Muscle of leg (tissue), 16 donors: Measurements from ENCODE around the gene ZNF785. TPM values are rescaled to one million over a fixed set of nuclear protein-coding genes. Genes with fewer than 3 reads are reported as not detected.
"Not testable (repeated sequence)": the region's sequence is repeated elsewhere in the genome, so short reads cannot be mapped to it uniquely, and the experiment has no call there.

Source experiments
- DNase-seq: peaks from one replicate; pipeline ENCODE4 v3.0.0; 2013
- H3K27ac ChIP-seq: one replicate; pipeline ENCODE4 v1.5.1; 2013; ENCODE audit warnings: mild to moderate bottlenecking, low read length, control low read depth
- H3K27me3 ChIP-seq: one replicate; pipeline ENCODE4 v1.6.1; 2013; ENCODE audit warnings: low read length; ENCODE audit not compliant: control insufficient read depth, insufficient read depth
- H3K36me3 ChIP-seq: one replicate; pipeline ENCODE4 v1.6.1; 2013; ENCODE audit warnings: low read length; ENCODE audit not compliant: control insufficient read depth, insufficient read depth
- H3K4me1 ChIP-seq: one replicate; pipeline ENCODE4 v1.6.1; 2013; ENCODE audit warnings: low read length; ENCODE audit not compliant: control insufficient read depth, insufficient read depth
- H3K4me3 ChIP-seq: one replicate; pipeline ENCODE4 v1.5.1; 2013; ENCODE audit warnings: low read length, control low read depth
- H3K9me3 ChIP-seq: replicated peaks from 2 replicates; pipeline ENCODE4 v1.6.1; 2013; ENCODE audit warnings: low read depth, low read length; ENCODE audit not compliant: control insufficient read depth
- WGBS: methylation state at CpG from one replicate; pipeline ENCODE4 v1.1.5; 2013; ENCODE audit warnings: missing lambda C conversion rate; ENCODE audit not compliant: insufficient coverage; 5-methylcytosine and 5-hydroxymethylcytosine counted together
- long read RNA-seq, 11 donors: transcript quantifications; one replicate each; lab custom pipeline, GENCODE V29; 2026
- polyA plus RNA-seq, 8 donors: library from polyadenylated mRNA; unstranded; fragments of 120-200 nt; gene quantifications; one replicate each; pipeline versions ENCODE4 v1.2.1 to v1.2.3, GENCODE V29; 2013; ENCODE audit warnings: inconsistent platforms in 1 of 8, low replicate concordance in 1 of 8; ENCODE audit not compliant: insufficient read length in 8 of 8, insufficient read depth in 1 of 8
- total RNA-seq: library from RNA; stranded (reverse); fragments of 120-200 nt; gene quantifications from one replicate; pipeline ENCODE4 v1.2.4, GENCODE V29; 2013

Gene ZNF785
- total RNA-seq (9.7 TPM), polyA plus RNA-seq (10 to 100 TPM; 10.1 to 16.6 (median 12.3) TPM)
- long read RNA-seq, donor 1, partial matches to known transcripts, result 0 of 2 reads
- long read RNA-seq, donor 1, other reads (novel, unspliced or antisense), result 0 of 2 reads
- long read RNA-seq, donor 2, result 0 reads
- long read RNA-seq, donor 3, partial matches to known transcripts, result 0 of 4 reads
- long read RNA-seq, donor 3, other reads (novel, unspliced or antisense), result 0 of 4 reads
- long read RNA-seq, donor 4, partial matches to known transcripts, result 0 of 2 reads
- long read RNA-seq, donor 4, other reads (novel, unspliced or antisense), result 0 of 2 reads
- long read RNA-seq, donor 5, transcript ZNF785-201 (3 exons, 3,282 nt), result major isoform, 5 of 5 reads
- long read RNA-seq, donor 5, partial matches to known transcripts, result 0 of 5 reads
- long read RNA-seq, donor 5, other reads (novel, unspliced or antisense), result 0 of 5 reads
- long read RNA-seq, donor 6, partial matches to known transcripts, result 0 of 2 reads
- long read RNA-seq, donor 6, other reads (novel, unspliced or antisense), result 0 of 2 reads
- long read RNA-seq, donor 7, partial matches to known transcripts, result 0 of 2 reads
- long read RNA-seq, donor 7, other reads (novel, unspliced or antisense), result 0 of 2 reads
- long read RNA-seq, donor 8, partial matches to known transcripts, result 0 of 3 reads
- long read RNA-seq, donor 8, other reads (novel, unspliced or antisense), result 0 of 3 reads
- long read RNA-seq, donor 9, partial matches to known transcripts, result 0 of 1 reads
- long read RNA-seq, donor 9, other reads (novel, unspliced or antisense), result 0 of 1 reads
- long read RNA-seq, donor 10, partial matches to known transcripts, result 0 of 4 reads
- long read RNA-seq, donor 10, other reads (novel, unspliced or antisense), result 0 of 4 reads
- long read RNA-seq, donor 11, partial matches to known transcripts, result 0 of 4 reads
- long read RNA-seq, donor 11, other reads (novel, unspliced or antisense), result 0 of 4 reads

GRCh38 chr16:30585400-30586191 lies at the start of gene ZNF785:
Gene ZNF785, minus strand, starts transcription at chr16:30585697. Its CDS starts 86 bp downstream, at chr16:30585611.
- Histone ChIP-seq H3K36me3 (peaks cover 33% of the 10 kb centered on the region), H3K27ac (peak within 1 kb of the TSS; percentile 88), H3K4me3 (peak within 1 kb of the TSS; percentile 68), H3K27me3 (no peaks in the 10 kb centered on the region), H3K9me3 (no peaks in the 10 kb centered on the region), H3K4me1 (peaks cover 8% of the 10 kb centered on the region)
- peak; percentile 100 for DNase-seq
- WGBS, result under 1% methylated on average over 42 of the region's 50 CpGs

- 43% methylated on average over 4 of the region's 17 CpGs for WGBS
- Histone ChIP-seq H3K4me1 (peaks cover 13% of the 10 kb centered on the region), H3K27me3 (no peaks in the 10 kb centered on the region), H3K9me3 (no peaks in the 10 kb centered on the region), H3K27ac (peak overlapping the region; percentile 94), H3K36me3 (no peaks in the 10 kb centered on the region), H3K4me3 (peak overlapping the region; percentile 94)
- DNase-seq, result no peak
These were observed 48.0 kb upstream of the ZNF785 start for GRCh38 chr16:30633526-30633925.

GRCh38 chr16:30632454-30632853 lies 47.0 kb upstream of the ZNF785 start:
- not testable (repeated sequence) for H3K4me3 ChIP-seq, DNase-seq, H3K27ac ChIP-seq, H3K36me3 ChIP-seq, H3K9me3 ChIP-seq, H3K27me3 ChIP-seq
- no CpG with 5 or more reads among the region's 7 CpGs for WGBS
- H3K4me1 ChIP-seq, result peaks cover 15% of the 10 kb centered on the region

- Histone ChIP-seq H3K27ac (no peak overlapping the region), H3K9me3 (no peaks in the 10 kb centered on the region), H3K4me1 (peaks cover 7% of the 10 kb centered on the region), H3K27me3 (no peaks in the 10 kb centered on the region), H3K4me3 (peak overlapping the region; percentile 22), H3K36me3 (no peaks in the 10 kb centered on the region)
- WGBS, result 34% methylated on average over 6 of the region's 18 CpGs
- peak; percentile 88 for DNase-seq
These were observed 43.4 kb upstream of the ZNF785 start for GRCh38 chr16:30628628-30629540.

GRCh38 chr16:30626236-30626635 lies 40.7 kb upstream of the ZNF785 start:
- Histone ChIP-seq H3K4me3 (no peak overlapping the region), H3K27me3 (peaks cover 2% of the 10 kb centered on the region), H3K36me3 (no peaks in the 10 kb centered on the region), H3K9me3 (no peaks in the 10 kb centered on the region), H3K4me1 (peaks cover 2% of the 10 kb centered on the region), H3K27ac (no peak overlapping the region)
- WGBS, result 89% methylated on average over 9 of the region's 9 CpGs
- no peak for DNase-seq

- H3K4me1 ChIP-seq, result peaks cover 2% of the 10 kb centered on the region
- peaks cover 2% of the 10 kb centered on the region for H3K27me3 ChIP-seq
- no peak overlapping the region for H3K27ac ChIP-seq
- H3K4me3 ChIP-seq, result no peak overlapping the region
- DNase-seq, result no peak
- WGBS, result 86% methylated on average over 9 of the region's 11 CpGs
- no peaks in the 10 kb centered on the region for H3K9me3 ChIP-seq
- no peaks in the 10 kb centered on the region for H3K36me3 ChIP-seq
These were observed 38.2 kb upstream of the ZNF785 start for GRCh38 chr16:30623536-30624283.

- Histone ChIP-seq H3K4me1 (no peaks in the 10 kb centered on the region), H3K27ac (no peak overlapping the region), H3K36me3 (no peaks in the 10 kb centered on the region), H3K4me3 (no peak overlapping the region), H3K9me3 (no peaks in the 10 kb centered on the region), H3K27me3 (peaks cover 2% of the 10 kb centered on the region)
- DNase-seq, result no peak
- 36% methylated on average over 5 of the region's 10 CpGs for whole genome bisulfite sequencing
These were observed 37.0 kb upstream of the ZNF785 start for GRCh38 chr16:30622455-30623032.

GRCh38 chr16:30621765-30622164 lies 36.3 kb upstream of the ZNF785 start:
- Histone ChIP-seq H3K9me3 (no peaks in the 10 kb centered on the region), H3K27ac (no peak overlapping the region), H3K4me1 (no peaks in the 10 kb centered on the region), H3K36me3 (no peaks in the 10 kb centered on the region), H3K27me3 (peaks cover 2% of the 10 kb centered on the region), H3K4me3 (no peak overlapping the region)
- no peak for DNase-seq
- WGBS, result no CpG with 5 or more reads among the region's 5 CpGs
